Karpas-422 (cell line): ENCODE measurements around the gene ZNF813. TPM values are rescaled to one million over a fixed set of nuclear protein-coding genes. Genes with fewer than 3 reads are reported as not detected.
"Not testable (repeated sequence)": the region's sequence is repeated elsewhere in the genome, so short reads cannot be mapped to it uniquely, and the experiment has no call there.

Experiments
- DNase-seq: peaks from one replicate; pipeline ENCODE4 v3.0.0-alpha.2; 2015
- H2AFZ ChIP-seq: fragments of 200-600 bp; sonication (generic); 2 replicates; pipeline ENCODE4 v1.6.1; 2014; ENCODE audit warnings: antibody characterized with exemption, low read length, mixed read lengths
- H3K27ac ChIP-seq: fragments of 200-600 bp; sonication (generic); 2 replicates; pipeline ENCODE4 v1.5.1; 2014; ENCODE audit warnings: mild to moderate bottlenecking, low read length, moderate library complexity
- H3K27me3 ChIP-seq: fragments of 200-600 bp; sonication (generic); 2 replicates; pipeline ENCODE4 v1.6.1; 2014; ENCODE audit warnings: low read length, mixed read lengths
- H3K36me3 ChIP-seq: fragments of 200-600 bp; sonication (generic); 2 replicates; pipeline ENCODE4 v1.6.1; 2014; ENCODE audit warnings: low read length, mixed read lengths; ENCODE audit not compliant: insufficient read depth
- H3K4me1 ChIP-seq: fragments of 200-600 bp; sonication (generic); 2 replicates; pipeline ENCODE4 v1.6.1; 2014; ENCODE audit warnings: mild to moderate bottlenecking, low read length, mixed read lengths
- H3K4me2 ChIP-seq: fragments of 200-600 bp; sonication (generic); 2 replicates; pipeline ENCODE4 v1.6.1; 2014; ENCODE audit warnings: low read length, low read depth, mild to moderate bottlenecking; ENCODE audit not compliant: poor library complexity, severe bottlenecking
- H3K4me3 ChIP-seq: fragments of 200-600 bp; sonication (generic); 2 replicates; pipeline ENCODE4 v1.5.1; 2014; ENCODE audit warnings: mild to moderate bottlenecking, antibody characterized with exemption, low read length, mixed read lengths
- H3K79me2 ChIP-seq: fragments of 200-600 bp; sonication (generic); 2 replicates; pipeline ENCODE4 v1.6.1; 2014; ENCODE audit warnings: mild to moderate bottlenecking, low read length, mixed read lengths
- H3K9ac ChIP-seq: fragments of 200-600 bp; sonication (generic); 2 replicates; pipeline ENCODE4 v1.6.0; 2014; ENCODE audit warnings: low read length
- H3K9me2 ChIP-seq: fragments of 200-600 bp; sonication (generic), shearing (Covaris generic); replicated peaks from 2 replicates; pipeline ENCODE4 v1.6.0; 2014; ENCODE audit warnings: mild to moderate bottlenecking, low read length, moderate library complexity; ENCODE audit not compliant: insufficient read depth
- H3K9me3 ChIP-seq: fragments of 300-700, 200-600 bp; sonication (generic); 2 replicates; pipeline ENCODE4 v1.6.1; 2014; ENCODE audit warnings: low read length, mixed read lengths
- H4K20me1 ChIP-seq: fragments of 200-600 bp; sonication (generic); 2 replicates; pipeline ENCODE4 v1.6.1; 2014; ENCODE audit warnings: mild to moderate bottlenecking, antibody characterized with exemption, low read length, low read depth; ENCODE audit not compliant: insufficient read depth
- total RNA-seq: library from RNA; depleted of rRNA; stranded (reverse); fragments of >200 nt; shearing (Covaris generic); gene quantifications from 2 replicates; pipeline ENCODE4 v1.2.3, GENCODE V29; 2014; ENCODE audit warnings: low replicate concordance

ZNF813 gene
- total RNA-seq, 1 experiment from 2014 or later: 6.1 TPM

DNA sequence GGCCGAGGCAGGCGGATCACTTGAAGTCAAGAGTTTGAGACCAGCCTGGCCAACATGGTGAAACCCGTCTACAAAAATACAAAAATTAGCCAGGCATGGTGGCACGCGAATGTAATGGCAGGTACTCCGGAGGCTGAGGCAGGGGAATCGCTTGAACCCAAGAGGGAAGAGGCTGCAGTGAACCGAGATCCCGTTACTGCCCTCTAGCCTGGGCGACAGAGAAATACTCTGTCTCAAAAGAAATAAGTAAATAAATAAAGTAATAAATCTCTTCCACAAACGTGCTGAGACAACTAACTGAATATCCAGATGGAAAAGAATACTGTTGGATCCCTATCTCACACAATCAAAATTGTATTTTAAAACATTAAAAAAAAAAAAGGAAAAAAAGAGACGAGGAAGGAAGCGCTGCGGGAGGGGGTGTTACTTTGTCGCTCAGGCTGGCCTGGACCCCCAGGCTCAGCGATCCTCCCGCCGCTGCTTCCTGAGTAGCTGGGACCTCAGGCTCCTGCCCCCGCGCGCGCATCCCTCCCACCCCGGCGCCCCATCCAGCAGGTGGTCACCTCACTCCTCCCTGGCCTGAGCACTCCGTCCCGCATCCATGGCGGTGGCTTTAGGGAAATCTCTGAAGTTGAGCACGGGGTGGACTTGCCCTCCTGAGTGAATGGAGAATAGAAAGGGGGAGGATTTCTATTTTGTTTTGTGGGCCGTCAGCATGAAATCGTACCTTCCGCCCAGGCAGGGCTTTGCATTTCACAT is 628 bp upstream of the ZNF813 start:
- no peak overlapping the region for H3K27ac ChIP-seq
- peaks cover 5% of the 10 kb centered on the region; the same call in 1 of the 2 replicates for H3K4me1 ChIP-seq
- no peak overlapping the region for H2AFZ ChIP-seq
- DNase-seq: no peak
- no peak overlapping the region for H3K9ac ChIP-seq
- H4K20me1 ChIP-seq: no peaks in the 10 kb centered on the region
- H3K36me3 ChIP-seq: peaks cover 22% of the 10 kb centered on the region
- H3K27me3 ChIP-seq: no peaks in the 10 kb centered on the region
- H3K9me2 ChIP-seq: no peaks in the 10 kb centered on the region
- H3K9me3 ChIP-seq: peaks cover 10% of the 10 kb centered on the region
- peak overlapping the region; percentile 79; the same call in 1 of the 2 replicates for H3K4me3 ChIP-seq
- H3K4me2 ChIP-seq: peak overlapping the region; percentile 78
- H3K79me2 ChIP-seq: peaks cover 38% of the 10 kb centered on the region

DNA sequence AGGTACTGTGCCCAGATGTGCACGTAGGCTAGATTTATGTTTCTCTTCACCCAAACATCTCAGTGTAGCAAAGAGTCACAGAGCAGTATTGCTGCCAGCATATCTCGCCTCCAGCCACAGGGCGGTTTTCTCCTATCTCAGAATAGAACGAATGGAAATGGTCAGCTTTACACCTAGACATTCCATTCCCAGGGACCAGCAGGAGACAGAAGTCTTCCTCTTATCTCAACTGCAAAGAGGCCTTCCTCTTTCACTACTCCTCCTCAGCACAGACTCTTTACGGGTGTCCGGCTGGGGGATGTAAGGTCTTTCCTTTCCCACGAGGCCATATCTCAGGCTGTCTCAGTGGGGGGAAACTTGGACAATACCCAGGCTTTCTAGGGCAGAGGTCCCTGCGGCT is 1.1 kb downstream of the ZNF813 start:
- not testable (repeated sequence) for H3K27me3 ChIP-seq, H3K27ac ChIP-seq, H3K9me2 ChIP-seq, H2AFZ ChIP-seq, H3K9me3 ChIP-seq, H3K4me1 ChIP-seq, H4K20me1 ChIP-seq, DNase-seq
- H3K36me3 ChIP-seq: peaks cover 38% of the 10 kb centered on the region
- peak overlapping the region; percentile 78 for H3K4me2 ChIP-seq
- peaks cover 55% of the 10 kb centered on the region for H3K79me2 ChIP-seq
- H3K4me3 ChIP-seq: peak overlapping the region; percentile 79
- peak overlapping the region; percentile 80 for H3K9ac ChIP-seq

DNA sequence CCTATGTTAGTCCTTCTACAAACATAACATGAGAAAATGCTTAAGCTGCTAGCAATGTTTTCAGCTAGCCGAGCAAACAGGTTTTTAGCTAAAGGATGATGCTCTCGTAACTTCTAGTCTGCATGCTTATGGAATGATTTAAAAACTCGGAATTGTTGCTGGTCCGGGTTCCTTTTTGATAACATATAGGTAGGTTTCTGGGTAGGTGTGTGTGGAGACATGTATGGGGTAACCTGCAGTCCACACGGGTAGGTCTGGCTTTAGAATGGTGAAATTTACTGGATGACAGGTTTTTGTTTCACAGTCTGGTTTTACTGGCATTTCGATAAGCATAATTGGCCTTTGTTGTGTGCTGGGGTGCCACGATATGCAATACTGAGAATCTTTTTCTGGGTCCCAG is 4.4 kb downstream of the ZNF813 start:
- no peak overlapping the region for H3K27ac ChIP-seq
- H2AFZ ChIP-seq: no peak overlapping the region
- H3K9me3 ChIP-seq: peaks cover 9% of the 10 kb centered on the region
- no peak overlapping the region for H3K4me2 ChIP-seq
- no peak for DNase-seq
- peaks cover 61% of the 10 kb centered on the region for H3K36me3 ChIP-seq
- no peaks in the 10 kb centered on the region for H4K20me1 ChIP-seq
- H3K9ac ChIP-seq: no peak overlapping the region
- H3K27me3 ChIP-seq: no peaks in the 10 kb centered on the region
- no peak overlapping the region for H3K4me3 ChIP-seq
- no peaks in the 10 kb centered on the region for H3K9me2 ChIP-seq
- peaks cover 83% of the 10 kb centered on the region for H3K79me2 ChIP-seq
- H3K4me1 ChIP-seq: peaks cover 5% of the 10 kb centered on the region; the same call in 1 of the 2 replicates

DNA sequence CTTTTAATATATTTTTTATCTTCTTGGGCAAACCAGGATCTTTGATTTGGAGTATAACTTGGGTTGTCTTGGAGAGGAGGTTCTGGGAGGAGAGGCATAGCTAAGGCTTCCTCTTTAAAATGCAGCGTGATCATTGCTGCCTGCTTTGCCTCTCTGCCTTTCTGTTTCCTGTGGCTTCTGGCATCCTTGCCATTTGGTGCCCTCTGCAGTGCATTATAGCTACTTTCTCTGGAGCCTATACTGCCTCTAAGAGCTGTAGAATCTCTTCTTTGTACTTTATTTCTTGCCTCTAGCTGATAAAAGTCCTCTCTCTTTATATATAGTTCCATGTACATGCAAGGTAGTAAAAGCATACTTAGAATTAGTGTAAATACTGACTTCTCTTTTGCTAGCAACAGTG is 7.3 kb downstream of the ZNF813 start:
- H3K9me3 ChIP-seq: peaks cover 21% of the 10 kb centered on the region
- not testable (repeated sequence) for H2AFZ ChIP-seq

DNA sequence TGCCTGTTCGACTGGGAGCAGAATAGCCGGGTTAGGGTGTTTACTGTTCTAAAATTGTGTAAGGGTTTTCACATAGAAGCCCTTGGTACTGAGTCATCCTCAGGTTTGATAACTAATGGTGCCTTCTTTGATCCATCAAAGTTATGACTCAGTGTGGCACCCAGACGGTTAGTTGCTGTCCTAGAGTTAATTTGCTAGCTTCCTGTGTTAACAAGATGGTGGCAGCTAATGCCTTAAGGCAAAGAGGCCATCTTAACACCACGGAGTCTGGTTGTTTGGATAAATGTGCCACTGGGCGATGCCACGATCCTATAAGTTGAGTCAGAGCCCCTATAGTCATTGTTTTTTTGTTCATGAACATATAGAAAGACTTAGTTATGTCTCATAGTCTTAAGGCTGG is 7.9 kb downstream of the ZNF813 start:
- H3K9me3 ChIP-seq: peaks cover 27% of the 10 kb centered on the region
- H3K79me2 ChIP-seq: peaks cover 66% of the 10 kb centered on the region
- H3K9me2 ChIP-seq, H3K9ac ChIP-seq, H3K4me1 ChIP-seq, H3K27ac ChIP-seq, H3K27me3 ChIP-seq, H4K20me1 ChIP-seq, H3K4me3 ChIP-seq, DNase-seq, H2AFZ ChIP-seq, H3K4me2 ChIP-seq: not testable (repeated sequence)
- peaks cover 82% of the 10 kb centered on the region for H3K36me3 ChIP-seq

More for the DNA sequence above, 7.3 kb downstream of the ZNF813 start:
- H3K4me3 ChIP-seq, H3K9me2 ChIP-seq, H3K27ac ChIP-seq, H3K4me2 ChIP-seq, H4K20me1 ChIP-seq, H3K4me1 ChIP-seq, H3K9ac ChIP-seq, H3K27me3 ChIP-seq: not testable (repeated sequence)
- H3K36me3 ChIP-seq: peaks cover 81% of the 10 kb centered on the region
- peak; percentile 71 for DNase-seq
- peaks cover 70% of the 10 kb centered on the region for H3K79me2 ChIP-seq

DNA sequence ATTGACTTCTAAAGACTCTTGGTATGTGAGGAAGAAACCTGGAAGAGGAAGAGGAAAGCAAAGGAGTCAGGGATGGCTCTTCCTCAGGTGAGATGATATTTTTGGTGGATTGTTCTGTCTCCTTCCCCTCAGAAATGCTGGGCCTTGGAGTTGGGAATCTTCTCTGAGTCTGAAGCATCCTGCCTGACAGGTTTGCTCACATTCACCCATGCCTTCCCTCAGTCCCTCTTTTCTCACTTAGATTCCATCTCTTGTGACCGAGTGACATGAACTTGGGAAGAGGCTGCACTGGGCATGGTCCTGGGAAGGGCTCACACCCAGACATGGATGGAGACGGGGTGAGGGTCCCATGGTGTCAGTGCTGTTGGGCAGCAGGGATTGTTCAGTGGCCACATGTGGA is 16.2 kb downstream of the ZNF813 start:
- not testable (repeated sequence) for H2AFZ ChIP-seq, DNase-seq, H3K4me1 ChIP-seq, H3K4me3 ChIP-seq, H4K20me1 ChIP-seq, H3K9ac ChIP-seq, H3K4me2 ChIP-seq, H3K27me3 ChIP-seq, H3K27ac ChIP-seq, H3K9me2 ChIP-seq
- peaks cover 14% of the 10 kb centered on the region for H3K79me2 ChIP-seq
- H3K36me3 ChIP-seq: peaks cover 70% of the 10 kb centered on the region
- H3K9me3 ChIP-seq: peaks cover 41% of the 10 kb centered on the region

DNA sequence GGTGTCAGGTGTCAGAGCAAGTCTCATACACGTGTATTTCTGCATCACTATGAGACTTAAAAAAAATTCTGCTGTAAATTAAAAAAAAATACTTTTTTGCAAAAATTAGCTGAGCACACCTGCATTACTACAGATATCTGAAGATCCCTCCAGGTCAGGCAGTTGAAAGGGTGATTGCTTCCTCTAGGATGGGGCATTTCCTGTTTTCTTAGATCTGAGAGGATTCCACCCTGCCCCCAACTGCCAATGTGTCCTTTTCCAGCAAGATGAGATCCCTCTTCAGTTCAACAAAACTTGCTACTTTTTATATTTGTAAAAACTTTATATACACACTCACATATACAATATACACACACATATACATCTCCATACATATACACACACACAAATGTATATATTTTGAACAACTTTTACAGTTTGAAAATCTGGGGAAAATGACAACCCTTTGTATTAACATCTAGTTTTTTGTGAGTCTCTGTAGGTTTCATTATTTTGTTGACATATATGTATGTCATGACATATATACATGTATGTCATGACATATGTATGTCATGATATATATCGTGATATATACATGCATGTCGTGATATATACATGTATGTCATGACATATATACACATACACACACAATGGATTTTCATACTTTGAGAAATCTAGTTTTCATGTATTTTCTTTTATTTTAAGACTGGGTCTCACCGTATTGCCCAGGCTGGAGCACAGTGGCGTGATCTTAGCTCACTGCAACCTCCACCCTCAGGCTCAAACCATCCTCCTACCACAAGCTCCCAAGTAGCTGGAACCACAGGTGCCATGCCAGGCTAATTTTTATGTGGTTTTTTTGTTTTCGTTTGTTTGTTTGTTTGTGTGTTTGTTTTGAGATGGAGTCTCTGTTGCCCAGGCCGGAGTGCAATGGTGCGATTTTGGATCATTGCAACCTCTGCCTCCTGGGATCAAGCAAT is 17.8 kb downstream of the ZNF813 start:
- no peaks in the 10 kb centered on the region for H4K20me1 ChIP-seq
- DNase-seq: no peak
- H3K4me2 ChIP-seq: no peak overlapping the region
- H3K4me1 ChIP-seq: no peaks in the 10 kb centered on the region
- no peak overlapping the region for H3K27ac ChIP-seq
- no peaks in the 10 kb centered on the region for H3K9me2 ChIP-seq
- no peak overlapping the region for H3K9ac ChIP-seq
- no peak overlapping the region for H3K4me3 ChIP-seq
- H3K9me3 ChIP-seq: peaks cover 38% of the 10 kb centered on the region
- no peaks in the 10 kb centered on the region for H3K27me3 ChIP-seq
- no peak overlapping the region for H2AFZ ChIP-seq
- peaks cover 73% of the 10 kb centered on the region for H3K36me3 ChIP-seq
- peaks cover 13% of the 10 kb centered on the region for H3K79me2 ChIP-seq

DNA sequence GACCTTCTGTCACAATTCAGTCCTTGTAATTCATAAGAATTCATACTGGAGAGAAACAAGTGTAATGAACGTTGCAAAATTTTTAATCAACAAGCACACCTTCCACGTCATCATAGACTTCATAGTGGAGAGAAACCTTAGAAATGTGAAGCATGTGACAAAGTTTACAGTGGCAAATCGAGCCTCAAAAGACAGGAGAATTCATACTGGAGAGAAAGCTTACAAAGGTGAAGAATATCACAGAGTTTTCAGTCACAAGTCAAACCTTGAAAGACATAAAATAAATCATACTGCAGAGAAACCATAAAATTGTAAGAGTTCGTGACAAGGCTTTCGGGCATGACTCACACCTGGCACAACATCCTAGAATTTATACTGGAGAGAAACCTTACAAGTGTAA is 24.6 kb downstream of the ZNF813 start:
- Histone ChIP-seq H3K9me3 (peaks cover 40% of the 10 kb centered on the region), H3K27ac (no peak overlapping the region), H3K4me3 (no peak overlapping the region), H3K9ac (no peak overlapping the region), H2AFZ (no peak overlapping the region), H3K4me2 (no peak overlapping the region), H3K36me3 (peaks cover 65% of the 10 kb centered on the region), H3K9me2 (no peaks in the 10 kb centered on the region), H3K79me2 (no peaks in the 10 kb centered on the region), H3K27me3 (no peaks in the 10 kb centered on the region), H3K4me1 (no peaks in the 10 kb centered on the region), H4K20me1 (no peaks in the 10 kb centered on the region)
- DNase-seq: no peak
